ENCODE results near the gene CTNNAL1.

Gene CTNNAL1

DNA sequence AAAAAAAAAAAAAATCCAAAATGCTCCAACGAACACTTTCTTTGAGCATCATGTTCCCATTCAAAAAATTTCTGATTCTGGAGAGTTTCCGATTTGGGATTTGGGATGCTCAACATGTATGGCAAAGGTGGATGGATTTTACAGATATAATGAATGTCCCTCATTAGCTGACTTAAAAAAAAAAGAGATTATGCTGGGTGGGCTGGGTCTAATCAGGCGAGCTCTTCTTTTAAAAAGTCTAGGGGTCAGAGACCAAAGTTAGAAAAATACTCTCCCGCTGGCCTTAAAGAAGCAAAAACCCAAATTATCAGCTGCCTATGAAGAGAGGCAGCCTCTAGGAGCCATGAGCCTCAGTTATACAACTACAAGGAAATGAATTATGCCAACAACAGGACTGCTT is 15.2 kb upstream of the CTNNAL1 start:
- H3K9me3 ChIP-seq (ENCODE audit: low read length), result no peaks in the 10 kb centered on the region
- no peak overlapping the region for H3K4me3 ChIP-seq (ENCODE audit: low read depth, low read length, poor library complexity, severe bottlenecking)
- no peaks in the 10 kb centered on the region for H4K20me1 ChIP-seq (ENCODE audit: insufficient read depth, low read length)
- no peak overlapping the region for H3K9ac ChIP-seq (ENCODE audit: low read length)
- no peak overlapping the region for H2AFZ ChIP-seq (ENCODE audit: low read length)
- H3K27me3 ChIP-seq (ENCODE audit: insufficient read depth, low read length), result no peaks in the 10 kb centered on the region
- H3K4me1 ChIP-seq (ENCODE audit: insufficient read depth, low read length, severe bottlenecking), result no peaks in the 10 kb centered on the region
- H3K27ac ChIP-seq (ENCODE audit: low read depth, low read length, poor library complexity, severe bottlenecking), result no peak overlapping the region
- H3K4me2 ChIP-seq (ENCODE audit: low read length), result no peak overlapping the region
- no peaks in the 10 kb centered on the region for H3K9me2 ChIP-seq (ENCODE audit: low read depth, low read length)
- TF ChIP-seq EZH2 (IDR thresholded peaks at IDR 0.05; ENCODE audit: borderline replicate concordance, low read length), result no peak
- TF ChIP-seq, protein P1, sequence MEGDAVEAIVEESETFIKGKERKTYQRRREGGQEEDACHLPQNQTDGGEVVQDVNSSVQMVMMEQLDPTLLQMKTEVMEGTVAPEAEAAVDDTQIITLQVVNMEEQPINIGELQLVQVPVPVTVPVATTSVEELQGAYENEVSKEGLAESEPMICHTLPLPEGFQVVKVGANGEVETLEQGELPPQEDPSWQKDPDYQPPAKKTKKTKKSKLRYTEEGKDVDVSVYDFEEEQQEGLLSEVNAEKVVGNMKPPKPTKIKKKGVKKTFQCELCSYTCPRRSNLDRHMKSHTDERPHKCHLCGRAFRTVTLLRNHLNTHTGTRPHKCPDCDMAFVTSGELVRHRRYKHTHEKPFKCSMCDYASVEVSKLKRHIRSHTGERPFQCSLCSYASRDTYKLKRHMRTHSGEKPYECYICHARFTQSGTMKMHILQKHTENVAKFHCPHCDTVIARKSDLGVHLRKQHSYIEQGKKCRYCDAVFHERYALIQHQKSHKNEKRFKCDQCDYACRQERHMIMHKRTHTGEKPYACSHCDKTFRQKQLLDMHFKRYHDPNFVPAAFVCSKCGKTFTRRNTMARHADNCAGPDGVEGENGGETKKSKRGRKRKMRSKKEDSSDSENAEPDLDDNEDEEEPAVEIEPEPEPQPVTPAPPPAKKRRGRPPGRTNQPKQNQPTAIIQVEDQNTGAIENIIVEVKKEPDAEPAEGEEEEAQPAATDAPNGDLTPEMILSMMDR (IDR thresholded peaks at IDR 0.05; ENCODE audit: low read length), result no peak
- H3K79me2 ChIP-seq (ENCODE audit: insufficient read depth, low read length), result no peaks in the 10 kb centered on the region
- H3F3A ChIP-seq (ENCODE audit: insufficient read depth, low read length), result no peaks in the 10 kb centered on the region
- H3K36me3 ChIP-seq (ENCODE audit: insufficient read depth, low read length), result peaks cover 14% of the 10 kb centered on the region

DNA sequence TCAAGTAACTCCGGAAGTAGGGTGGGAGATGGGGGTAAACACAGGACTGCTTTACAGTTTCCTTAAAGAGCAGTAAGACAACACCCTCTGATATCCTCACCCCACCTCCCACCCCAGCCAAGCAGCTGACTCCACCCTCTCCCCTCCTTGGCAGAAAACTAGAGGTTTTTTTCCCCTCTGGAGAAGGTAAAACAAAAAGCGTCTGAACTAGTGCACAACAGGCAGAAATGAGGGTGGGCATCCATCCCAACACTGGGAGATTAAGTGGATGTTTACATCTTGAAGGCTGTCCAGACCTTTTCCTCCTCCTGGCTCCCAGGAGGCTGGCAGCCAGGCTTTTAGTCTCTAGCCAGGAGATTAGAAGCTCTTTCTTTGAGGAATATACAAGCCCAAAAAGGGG is 13.9 kb upstream of the CTNNAL1 start:
- Histone ChIP-seq H3K4me3 (ENCODE audit: low read depth, low read length, poor library complexity, severe bottlenecking) (no peak overlapping the region), H3K9me2 (ENCODE audit: low read depth, low read length) (no peaks in the 10 kb centered on the region), H3K4me1 (ENCODE audit: insufficient read depth, low read length, severe bottlenecking) (no peaks in the 10 kb centered on the region), H2AFZ (ENCODE audit: low read length) (no peak overlapping the region), H3K36me3 (ENCODE audit: insufficient read depth, low read length) (peaks cover 8% of the 10 kb centered on the region; the same call in 1 of the 2 replicates), H3F3A (ENCODE audit: insufficient read depth, low read length) (no peaks in the 10 kb centered on the region), H3K4me2 (ENCODE audit: low read length) (no peak overlapping the region), H3K27me3 (ENCODE audit: insufficient read depth, low read length) (no peaks in the 10 kb centered on the region), H4K20me1 (ENCODE audit: insufficient read depth, low read length) (no peaks in the 10 kb centered on the region), H3K9ac (ENCODE audit: low read length) (no peak overlapping the region), H3K79me2 (ENCODE audit: insufficient read depth, low read length) (no peaks in the 10 kb centered on the region), H3K27ac (ENCODE audit: low read depth, low read length, poor library complexity, severe bottlenecking) (no peak overlapping the region), H3K9me3 (ENCODE audit: low read length) (no peaks in the 10 kb centered on the region)
- TF ChIP-seq, protein P1 (IDR thresholded peaks at IDR 0.05; ENCODE audit: low read length), result no peak
- no peak for TF ChIP-seq EZH2 (IDR thresholded peaks at IDR 0.05; ENCODE audit: borderline replicate concordance, low read length)

DNA sequence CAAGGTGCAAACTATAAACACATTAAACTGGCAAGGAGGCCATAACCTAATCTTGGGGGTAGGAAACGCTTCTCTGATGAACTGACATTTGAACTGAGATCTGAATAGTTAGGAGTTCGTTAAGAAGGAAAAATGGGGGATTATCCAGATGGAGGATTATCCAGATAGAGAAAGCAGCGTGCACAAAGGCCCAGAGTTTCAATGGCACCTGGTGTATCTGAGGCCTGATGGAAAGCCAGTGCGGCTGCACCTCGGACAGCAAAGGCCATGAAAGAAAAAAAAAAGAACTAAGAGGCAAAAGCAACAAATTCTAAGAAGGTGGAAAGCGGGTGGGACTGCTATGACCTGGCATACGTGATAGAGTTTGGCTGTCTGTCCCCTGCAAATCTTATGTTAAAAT is 13.0 kb upstream of the CTNNAL1 start:
- Histone ChIP-seq H3K36me3 (ENCODE audit: insufficient read depth, low read length) (peaks cover 4% of the 10 kb centered on the region; the same call in 1 of the 2 replicates), H3K4me1 (ENCODE audit: insufficient read depth, low read length, severe bottlenecking) (no peaks in the 10 kb centered on the region), H3K27ac (ENCODE audit: low read depth, low read length, poor library complexity, severe bottlenecking) (no peak overlapping the region), H3F3A (ENCODE audit: insufficient read depth, low read length) (no peaks in the 10 kb centered on the region), H4K20me1 (ENCODE audit: insufficient read depth, low read length) (no peaks in the 10 kb centered on the region), H3K79me2 (ENCODE audit: insufficient read depth, low read length) (no peaks in the 10 kb centered on the region), H3K9me2 (ENCODE audit: low read depth, low read length) (no peaks in the 10 kb centered on the region), H2AFZ (ENCODE audit: low read length) (no peak overlapping the region), H3K9me3 (ENCODE audit: low read length) (no peaks in the 10 kb centered on the region), H3K4me3 (ENCODE audit: low read depth, low read length, poor library complexity, severe bottlenecking) (no peak overlapping the region), H3K27me3 (ENCODE audit: insufficient read depth, low read length) (no peaks in the 10 kb centered on the region), H3K4me2 (ENCODE audit: low read length) (no peak overlapping the region), H3K9ac (ENCODE audit: low read length) (no peak overlapping the region)
- TF ChIP-seq, protein P1 (IDR thresholded peaks at IDR 0.05; ENCODE audit: low read length), result no peak
- TF ChIP-seq EZH2 (IDR thresholded peaks at IDR 0.05; ENCODE audit: borderline replicate concordance, low read length), result no peak

Data from OCI-LY1 (cell line).